Measurements from ENCODE around the gene MTG2. TPM values are rescaled to one million over a fixed set of nuclear protein-coding genes. Genes with fewer than 3 reads are reported as not detected.

Gene MTG2
- total and polyA plus RNA-seq, 10 of the 15 experiments (the other 5 are each of a cell fraction or from before 2014, with no cell fraction given): 6.2 to 52.4 (median 34.3) TPM

DNA sequence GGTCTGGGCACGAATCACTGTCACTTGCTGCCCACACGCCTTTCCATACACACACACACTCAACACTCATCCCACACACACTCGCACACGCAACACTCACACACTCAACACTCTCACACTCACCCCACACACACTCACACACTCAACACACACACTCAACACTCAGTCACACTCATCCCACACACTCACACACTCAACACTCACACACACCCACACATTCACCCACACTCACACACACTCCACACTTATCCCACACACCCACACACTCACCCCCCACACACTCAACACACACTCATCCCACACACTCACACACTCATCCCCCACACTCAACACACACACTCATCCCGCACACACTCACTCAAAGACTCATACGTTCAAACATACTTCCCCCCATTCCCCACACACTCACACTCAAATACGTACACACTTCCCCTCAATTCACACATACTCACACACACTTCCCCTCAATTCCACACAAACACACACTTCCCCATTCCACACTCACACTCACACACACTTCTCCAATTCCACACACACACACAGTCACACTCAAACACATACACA is 46.2 kb downstream of the MTG2 start:
- no peak for FAIRE-seq
- CTCF ChIA-PET: no interaction called here
- RAD21 ChIA-PET (ENCODE audit: unreplicated experiment): no interaction called here
- TF ChIP-seq LARP7 (IDR thresholded peaks at IDR 0.05) (no peak), MYB (IDR thresholded peaks at IDR 0.05; ENCODE audit: borderline replicate concordance, low read depth, low read length) (no peak), ETV6 (conservative IDR thresholded peaks at IDR 0.05 in 1 of 2, IDR thresholded peaks at IDR 0.05 in 1 of 2; ENCODE audit: borderline replicate concordance in 1 of 2, low read depth in 1 of 2) (no peak), ZNF622 (IDR thresholded peaks at IDR 0.05) (no peak), FOXK2 (IDR thresholded peaks at IDR 0.05) (0 out of 2 replicates have a peak, but pooled peaks have one; percentile 8), STAT1 (conservative IDR thresholded peaks at IDR 0.05) (no peak), TBL1XR1 (IDR thresholded peaks at IDR 0.05; ENCODE audit: low read depth, low read length) (no peak)
- TF ChIP-seq, protein P1, sequence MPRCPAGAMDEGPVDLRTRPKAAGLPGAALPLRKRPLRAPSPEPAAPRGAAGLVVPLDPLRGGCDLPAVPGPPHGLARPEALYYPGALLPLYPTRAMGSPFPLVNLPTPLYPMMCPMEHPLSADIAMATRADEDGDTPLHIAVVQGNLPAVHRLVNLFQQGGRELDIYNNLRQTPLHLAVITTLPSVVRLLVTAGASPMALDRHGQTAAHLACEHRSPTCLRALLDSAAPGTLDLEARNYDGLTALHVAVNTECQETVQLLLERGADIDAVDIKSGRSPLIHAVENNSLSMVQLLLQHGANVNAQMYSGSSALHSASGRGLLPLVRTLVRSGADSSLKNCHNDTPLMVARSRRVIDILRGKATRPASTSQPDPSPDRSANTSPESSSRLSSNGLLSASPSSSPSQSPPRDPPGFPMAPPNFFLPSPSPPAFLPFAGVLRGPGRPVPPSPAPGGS (IDR thresholded peaks at IDR 0.05; ENCODE audit: borderline replicate concordance, insufficient read depth, low read depth, low read length, poor library complexity, severe bottlenecking): peak; percentile 70
- TF ChIP-seq, protein P2, sequence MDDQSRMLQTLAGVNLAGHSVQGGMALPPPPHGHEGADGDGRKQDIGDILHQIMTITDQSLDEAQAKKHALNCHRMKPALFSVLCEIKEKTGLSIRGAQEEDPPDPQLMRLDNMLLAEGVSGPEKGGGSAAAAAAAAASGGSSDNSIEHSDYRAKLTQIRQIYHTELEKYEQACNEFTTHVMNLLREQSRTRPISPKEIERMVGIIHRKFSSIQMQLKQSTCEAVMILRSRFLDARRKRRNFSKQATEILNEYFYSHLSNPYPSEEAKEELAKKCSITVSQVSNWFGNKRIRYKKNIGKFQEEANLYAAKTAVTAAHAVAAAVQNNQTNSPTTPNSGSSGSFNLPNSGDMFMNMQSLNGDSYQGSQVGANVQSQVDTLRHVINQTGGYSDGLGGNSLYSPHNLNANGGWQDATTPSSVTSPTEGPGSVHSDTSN (IDR thresholded peaks at IDR 0.05; ENCODE audit: insufficient replicate concordance, low read depth, low read length): peak; percentile 12
- Histone ChIP-seq H3K4me1 (ENCODE audit: control insufficient read depth, insufficient read depth, low read length) (no peaks in the 10 kb centered on the region), H3K27me3 (replicated peaks in 1 of 2; ENCODE audit: control insufficient read depth in 2 of 2, insufficient read depth in 2 of 2, low read length in 1 of 2) (no peaks in the 10 kb centered on the region; a peak in 2 of 4 replicates), H3K4me2 (ENCODE audit: control insufficient read depth, insufficient read depth) (no peak overlapping the region), H3K27ac (ENCODE audit: control insufficient read depth, insufficient read depth) (no peak overlapping the region), H3K79me2 (ENCODE audit: control insufficient read depth, insufficient read depth, low read length) (no peaks in the 10 kb centered on the region), H3K9ac (ENCODE audit: control insufficient read depth, insufficient read depth, low read length) (no peak overlapping the region), H3K9me3 (replicated peaks; ENCODE audit: control insufficient read depth, insufficient read depth, low read length) (no peaks in the 10 kb centered on the region; the same call in 2 of the 3 replicates), H3K4me3 (no peak overlapping the region), H2AFZ (ENCODE audit: control insufficient read depth, low read depth, low read length) (no peak overlapping the region), H3K36me3 (ENCODE audit: control insufficient read depth in 2 of 2, insufficient read depth in 2 of 2, low read length in 1 of 2) (no peaks in the 10 kb centered on the region), H4K20me1 (ENCODE audit: control insufficient read depth, insufficient read depth) (no peaks in the 10 kb centered on the region)
- intact Hi-C loops (cut with micrococcal nuclease; ENCODE audit: unreplicated experiment): no loop called here
- whole genome bisulfite sequencing (ENCODE audit: insufficient coverage, insufficient replicate concordance, low lambda C conversion rate, missing lambda C conversion rate): 44% methylated on average over 3 of the region's 7 CpGs
- POLR2A ChIA-PET: no interaction called here
- in situ Hi-C loops (cut with MboI): no loop called here
- no peak for ATAC-seq
- SMC1A ChIA-PET (ENCODE audit: uncharacterized antibody, unreplicated experiment): no interaction called here
- no TSS peak for BruUV-seq (replicated peaks)
- DNase-seq (ENCODE audit: low read depth, low spot score): no peak

Data from GM12878 (cell line).